Ovary (tissue), 9 donors: ENCODE data around the gene SLC28A3. TPM values are rescaled to one million over a fixed set of nuclear protein-coding genes. Genes with fewer than 3 reads are reported as not detected.

Source experiments
- DNase-seq, 5 donors: peaks; one replicate each; pipeline ENCODE4 v3.0.0-alpha.2; 2019 to 2020
- H3K27ac ChIP-seq, 2 donors: fragments of 200-600 bp; one replicate each; pipeline versions ENCODE4 v1.5.1 to v1.8.0; 2019 to 2022
- H3K27me3 ChIP-seq: fragments of 200-600 bp; one replicate; pipeline ENCODE4 v1.8.0; 2022
- H3K36me3 ChIP-seq: fragments of 200-600 bp; sonication (generic); one replicate; pipeline ENCODE4 v1.5.1; 2019
- H3K4me1 ChIP-seq: one replicate; pipeline ENCODE4 v1.8.1; 2013; ENCODE audit warnings: mild to moderate bottlenecking, moderate library complexity; ENCODE audit not compliant: insufficient read depth
- H3K4me3 ChIP-seq: fragments of 200-600 bp; sonication (generic); one replicate; pipeline ENCODE4 v1.5.1; 2017
- H3K9me3 ChIP-seq, 2 donors: fragments of 200-600 bp in 1 of 2; sonication (generic) in 1 of 2; one replicate each; pipeline versions ENCODE4 v1.5.1 to v1.8.1; 2013 to 2019; ENCODE audit warnings: mild to moderate bottlenecking in 1 of 2, moderate library complexity in 1 of 2
- EP300 ChIP-seq: sonication (generic); formaldehyde crosslinking; IDR thresholded peaks from one replicate; pipeline ENCODE4 v1.6.1; 2017; ENCODE audit warnings: antibody characterized with exemption
- POLR2A ChIP-seq: fragments of 450-650 bp; IDR thresholded peaks from one replicate; pipeline ENCODE4 v1.6.1; 2017; ENCODE audit warnings: antibody characterized with exemption, mild to moderate bottlenecking, moderate library complexity
- WGBS, 3 donors: extraction: QIAGEN DNeasy Blood & Tissue Kit in 1 of 3; methylation state at CpG; one replicate each; pipeline versions ENCODE4 v1.1.5 to v1.1.7; 2013 to 2017; 5-methylcytosine and 5-hydroxymethylcytosine counted together
- intact Hi-C, 4 donors: fragments of 100-400 bp; cut with DNase I; formaldehyde crosslinking; loops; one replicate each; pipeline versions ENCODE4 v1.11.0 to v1.15.1; 2022 to 2023
- polyA plus RNA-seq, 2 donors: library from polyadenylated mRNA; stranded (reverse); fragments of 200-250 nt in 1 of 2; fragments of 350-450 nt in 1 of 2; fragmentation: Illumina TruSeq in 1 of 2; extraction: RNeasy Lipid Tissue Mini Kit (QIAGEN cat#74804) in 1 of 2; gene quantifications; one replicate each; pipeline ENCODE4 v1.2.3, GENCODE V29; 2013 to 2014
- total RNA-seq, 7 donors: library from RNA; depleted of rRNA in 2 of 7; stranded (reverse); fragments of >200 nt in 2 of 7; fragmentation: NEBNext Ultra II Directional in 3 of 7; extraction: Animal tissue kit (Norgen Biotek cat#: 25700) in 3 of 7; gene quantifications; one replicate each; pipeline versions ENCODE4 v1.1.0 to v1.2.4, GENCODE V29; 2016 to 2023
- TF ChIP-seq, protein P1 (sequence below), 3 donors: fragments of 450-650 bp in 2 of 3; fragments of 200-600 bp in 1 of 3; IDR thresholded peaks; one replicate each; pipeline versions ENCODE4 v1.5.1 to v1.8.0; 2016 to 2022; ENCODE audit warnings: antibody characterized with exemption in 3 of 3, mild to moderate bottlenecking in 1 of 3
- donor health status: DM: no; HTN: no; CAD: no; lungs with moderate emphysema.
- donor health status: DM: no; HTN: no; CAD: no.
- donor health status: Bipolar disorder and iron deficiency.
- donor health status: DM: yes; HTN: yes; CAD: no.
- donor health status: DM: no; HTN: no; CAD: no.
- donor health status: DM: yes; HTN: yes; CAD: no.

Gene SLC28A3
- total and polyA plus RNA-seq, 9 donors, result 0.08 to 9.0 (median 0.59) TPM; not detected in 1

DNA sequence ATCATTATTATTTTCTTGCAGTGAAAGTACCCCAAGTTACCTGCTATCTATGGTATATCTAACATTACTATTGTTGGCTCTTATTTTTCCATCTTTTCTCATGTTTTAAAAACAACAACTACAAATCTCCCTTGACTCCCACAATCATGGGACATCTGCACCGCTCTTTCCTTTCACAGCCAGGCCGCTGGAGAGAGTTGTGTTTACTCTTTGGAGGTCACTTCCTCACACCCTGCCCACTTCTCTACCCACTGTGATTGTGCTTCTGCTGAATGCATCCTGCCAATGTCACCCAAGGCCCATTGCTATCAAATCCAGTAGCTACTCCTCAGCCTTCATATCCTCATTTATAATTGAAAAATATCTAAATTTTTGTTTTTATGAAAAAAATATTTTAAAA lies 29.7 kb downstream of the SLC28A3 start:
- H3K36me3 ChIP-seq, result no peaks in the 10 kb centered on the region
- no peaks in the 10 kb centered on the region for H3K4me1 ChIP-seq
- no peak for DNase-seq
- intact Hi-C loops, result no loop called here
- no peak overlapping the region for H3K27ac ChIP-seq
- no peak overlapping the region for H3K4me3 ChIP-seq
- WGBS, 3 donors, result 34 to 63% (median 58%) methylated on average over 2 of the region's 2 CpGs
- TF ChIP-seq, protein P1, sequence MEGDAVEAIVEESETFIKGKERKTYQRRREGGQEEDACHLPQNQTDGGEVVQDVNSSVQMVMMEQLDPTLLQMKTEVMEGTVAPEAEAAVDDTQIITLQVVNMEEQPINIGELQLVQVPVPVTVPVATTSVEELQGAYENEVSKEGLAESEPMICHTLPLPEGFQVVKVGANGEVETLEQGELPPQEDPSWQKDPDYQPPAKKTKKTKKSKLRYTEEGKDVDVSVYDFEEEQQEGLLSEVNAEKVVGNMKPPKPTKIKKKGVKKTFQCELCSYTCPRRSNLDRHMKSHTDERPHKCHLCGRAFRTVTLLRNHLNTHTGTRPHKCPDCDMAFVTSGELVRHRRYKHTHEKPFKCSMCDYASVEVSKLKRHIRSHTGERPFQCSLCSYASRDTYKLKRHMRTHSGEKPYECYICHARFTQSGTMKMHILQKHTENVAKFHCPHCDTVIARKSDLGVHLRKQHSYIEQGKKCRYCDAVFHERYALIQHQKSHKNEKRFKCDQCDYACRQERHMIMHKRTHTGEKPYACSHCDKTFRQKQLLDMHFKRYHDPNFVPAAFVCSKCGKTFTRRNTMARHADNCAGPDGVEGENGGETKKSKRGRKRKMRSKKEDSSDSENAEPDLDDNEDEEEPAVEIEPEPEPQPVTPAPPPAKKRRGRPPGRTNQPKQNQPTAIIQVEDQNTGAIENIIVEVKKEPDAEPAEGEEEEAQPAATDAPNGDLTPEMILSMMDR (IDR thresholded peaks at IDR 0.05), result no peak
- TF ChIP-seq POLR2A, result no peak
- TF ChIP-seq EP300, result no peak
- no peaks in the 10 kb centered on the region for H3K9me3 ChIP-seq
- no peaks in the 10 kb centered on the region for H3K27me3 ChIP-seq

GRCh38 chr9:84305497-84306131 lies 34.9 kb downstream of the SLC28A3 start:
- DNase-seq, result no peak
- H3K9me3 ChIP-seq, result no peaks in the 10 kb centered on the region
- no peaks in the 10 kb centered on the region for H3K4me1 ChIP-seq
- no peaks in the 10 kb centered on the region for H3K27me3 ChIP-seq
- TF ChIP-seq, protein P1 (IDR thresholded peaks at IDR 0.05), result no peak
- no peak for TF ChIP-seq EP300
- no peaks in the 10 kb centered on the region for H3K36me3 ChIP-seq
- H3K27ac ChIP-seq, result no peak overlapping the region
- 84 to 86% (median 85%) methylated on average over 5 of the region's 5 CpGs for WGBS, 3 donors
- H3K4me3 ChIP-seq, result no peak overlapping the region
- intact Hi-C loops, result loop anchor here in 1 of 4 donors (10.0 kb wide), 1 partner anchor 59 kb away; no protein-coding TSS in a partner anchor

GRCh38 chr9:84304166-84304565 lies 36.4 kb downstream of the SLC28A3 start:
- intact Hi-C loops, result loop anchor here in 1 of 4 donors (10.0 kb wide), 1 partner anchor 61 kb away; no protein-coding TSS in a partner anchor
- Histone ChIP-seq H3K36me3 (no peaks in the 10 kb centered on the region), H3K27me3 (no peaks in the 10 kb centered on the region), H3K9me3 (no peaks in the 10 kb centered on the region), H3K4me1 (no peaks in the 10 kb centered on the region), H3K4me3 (no peak overlapping the region), H3K27ac (no peak overlapping the region)
- no peak for TF ChIP-seq POLR2A
- no peak for DNase-seq
- 6 to 17% (median 13%) methylated on average over 1 of the region's 1 CpG for WGBS, 3 donors

DNA sequence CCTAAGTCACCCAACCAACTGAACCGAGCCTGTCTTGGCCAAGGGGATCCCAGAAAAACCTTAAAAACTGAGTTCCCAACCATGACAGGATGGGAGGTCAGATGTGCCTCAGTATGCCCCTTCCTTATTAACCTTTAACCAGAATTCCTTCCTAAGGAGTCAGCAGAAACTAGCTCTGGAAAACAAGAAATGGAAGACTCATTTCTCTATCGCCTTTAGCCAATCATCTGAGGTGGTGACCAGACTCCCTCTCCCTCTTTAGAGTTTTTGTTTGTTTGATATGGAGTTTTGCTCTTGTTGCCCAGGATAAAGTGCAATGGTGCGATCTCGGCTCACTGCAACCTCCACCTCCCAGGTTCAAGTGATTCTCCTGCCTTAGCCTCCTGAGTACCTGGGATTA lies 37.5 kb downstream of the SLC28A3 start:
- WGBS, 3 donors, result 93 to 95% (median 95%) methylated on average over 4 of the region's 4 CpGs
- TF ChIP-seq POLR2A (no peak), EP300 (no peak)
- TF ChIP-seq, protein P1 (IDR thresholded peaks at IDR 0.05), result no peak
- intact Hi-C loops, result loop anchor here in 1 of 4 donors (10.0 kb wide), 1 partner anchor 62 kb away; no protein-coding TSS in a partner anchor

GRCh38 chr9:84301851-84302250 lies 38.7 kb downstream of the SLC28A3 start:
- Histone ChIP-seq H3K4me3 (no peak overlapping the region), H3K36me3 (no peaks in the 10 kb centered on the region), H3K27me3 (no peaks in the 10 kb centered on the region), H3K9me3 (no peaks in the 10 kb centered on the region), H3K27ac (no peak overlapping the region), H3K4me1 (no peaks in the 10 kb centered on the region)
- DNase-seq, result no peak
- intact Hi-C loops, result loop anchor here in 1 of 4 donors (10.0 kb wide), 1 partner anchor 63 kb away; no protein-coding TSS in a partner anchor
- WGBS, 3 donors, result 49 to 56% (median 56%) methylated on average over 3 of the region's 3 CpGs
- TF ChIP-seq, protein P1 (IDR thresholded peaks at IDR 0.05), result no peak
- TF ChIP-seq EP300, result no peak
- TF ChIP-seq POLR2A, result no peak

More for the DNA sequence above, 37.5 kb downstream of the SLC28A3 start:
- no peaks in the 10 kb centered on the region for H3K9me3 ChIP-seq
- H3K36me3 ChIP-seq, result no peaks in the 10 kb centered on the region
- H3K27ac ChIP-seq, result no peak overlapping the region
- no peak overlapping the region for H3K4me3 ChIP-seq
- H3K27me3 ChIP-seq, result no peaks in the 10 kb centered on the region
- H3K4me1 ChIP-seq, result no peaks in the 10 kb centered on the region
- DNase-seq, result no peak
